Inflammatory macrophage (primary cell): ENCODE data around the gene BCAR3.
"Not testable (repeated sequence)": the region's sequence is repeated elsewhere in the genome, so short reads cannot be mapped to it uniquely, and the experiment has no call there.

Source experiments
- DNase-seq, 2 donors: peaks; one replicate each; pipeline ENCODE4 v3.0.0-alpha.2; 2020 to 2022

BCAR3 gene

GRCh38 chr1:93687542-93687941, 5.9 kb upstream of the BCAR3 start:
- no peak for DNase-seq

DNA sequence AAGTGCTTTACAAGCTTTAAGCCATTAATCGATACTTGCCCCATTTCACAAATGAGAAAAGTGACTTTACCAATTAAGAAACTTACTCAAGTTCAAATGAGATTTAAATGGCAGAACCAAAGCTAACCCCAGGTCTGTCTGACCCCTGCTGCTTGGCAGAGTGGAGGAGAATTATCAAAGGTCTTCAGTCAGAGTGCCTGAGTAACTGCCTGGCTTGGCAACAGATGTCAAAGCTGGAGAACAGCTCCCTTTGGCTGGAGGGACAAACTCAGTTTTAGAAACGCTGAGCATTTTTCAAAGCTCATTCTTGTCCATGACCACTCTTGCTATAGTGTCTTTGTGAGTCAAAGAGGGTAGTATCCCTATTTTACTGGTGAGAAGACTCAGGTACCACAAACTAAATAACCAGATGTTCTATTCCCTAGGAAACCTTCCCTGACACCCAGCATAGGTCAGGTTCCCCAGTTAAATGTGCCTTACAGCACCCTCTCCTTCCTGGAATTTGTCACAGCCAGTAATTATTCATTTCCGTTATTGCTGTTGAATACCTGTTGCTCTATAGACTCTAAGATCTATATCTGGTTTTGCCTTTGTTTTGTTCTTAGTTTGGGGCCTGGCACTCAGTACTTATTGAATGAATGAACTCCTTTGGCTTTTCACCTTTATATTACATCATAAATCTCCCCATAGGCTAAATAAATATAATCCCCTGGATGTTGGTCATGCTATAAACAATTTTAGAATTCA, 5.0 kb upstream of the BCAR3 start:
- DNase-seq: no peak

DNA sequence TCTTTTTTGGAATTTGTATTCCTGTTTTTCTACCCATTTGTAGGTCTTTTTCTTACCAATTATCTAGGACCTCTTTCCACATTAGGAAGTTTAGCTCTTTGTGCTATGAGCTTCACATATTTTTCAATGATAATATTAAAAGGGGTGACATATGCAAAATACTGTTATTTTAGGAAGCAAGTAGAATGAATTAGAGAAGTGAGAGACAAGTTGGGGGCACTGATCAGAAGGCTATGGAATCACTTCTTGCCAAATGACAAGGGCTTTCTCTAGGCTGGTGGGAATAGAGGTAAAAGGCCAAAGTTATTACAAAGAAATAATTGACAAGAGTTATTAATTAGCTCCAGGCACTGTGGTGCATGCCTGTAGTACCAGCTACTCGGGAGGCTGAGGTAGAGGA, 4.3 kb upstream of the BCAR3 start:
- DNase-seq: no peak

GRCh38 chr1:93683234-93683633, 1.6 kb upstream of the BCAR3 start:
- DNase-seq: no peak

- no peak for DNase-seq
Measured at GRCh38 chr1:93681989-93682412, 364 bp upstream of the BCAR3 start.

DNA sequence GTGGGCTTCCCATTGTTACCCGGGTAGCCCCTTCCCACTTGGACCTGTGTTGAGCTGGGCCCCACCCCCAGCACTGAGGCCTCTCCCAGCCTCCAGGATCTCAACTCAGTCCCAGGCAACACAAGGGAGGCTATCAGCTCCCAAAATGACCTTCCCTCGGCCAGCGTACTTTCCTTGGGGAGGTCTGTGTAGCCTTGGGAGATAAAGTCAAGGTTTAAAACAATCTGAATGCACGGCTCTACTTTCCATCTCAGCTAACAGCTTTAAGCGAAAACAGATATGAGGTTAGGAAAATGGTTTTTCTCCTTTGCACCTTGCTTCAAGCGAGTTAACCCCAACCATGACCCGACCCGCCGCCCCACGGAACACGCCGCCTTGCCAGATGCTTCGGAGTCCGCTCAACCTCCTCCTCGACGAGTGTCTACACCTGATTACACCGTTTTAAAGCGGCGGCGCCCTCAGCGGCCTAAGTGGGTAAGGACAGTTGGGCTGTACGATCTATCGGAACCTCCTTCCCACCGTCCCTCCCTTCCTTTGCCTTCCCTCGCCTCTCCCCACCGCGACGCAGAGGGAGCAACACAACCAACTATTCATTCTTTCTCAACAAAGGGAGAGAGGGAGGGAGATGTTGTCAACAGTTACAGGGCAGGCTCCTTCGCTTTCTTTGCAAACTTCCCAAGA, 1.1 kb downstream of the BCAR3 start:
- peak; percentile 47 to 77 for DNase-seq

- DNase-seq: no peak
Measured at GRCh38 chr1:93680076-93680419, 1.6 kb downstream of the BCAR3 start.

GRCh38 chr1:93679546-93679945, 2.1 kb downstream of the BCAR3 start:
- DNase-seq: no peak

GRCh38 chr1:93678946-93679480, 2.6 kb downstream of the BCAR3 start:
- DNase-seq: peak; percentile 33 to 40

DNA sequence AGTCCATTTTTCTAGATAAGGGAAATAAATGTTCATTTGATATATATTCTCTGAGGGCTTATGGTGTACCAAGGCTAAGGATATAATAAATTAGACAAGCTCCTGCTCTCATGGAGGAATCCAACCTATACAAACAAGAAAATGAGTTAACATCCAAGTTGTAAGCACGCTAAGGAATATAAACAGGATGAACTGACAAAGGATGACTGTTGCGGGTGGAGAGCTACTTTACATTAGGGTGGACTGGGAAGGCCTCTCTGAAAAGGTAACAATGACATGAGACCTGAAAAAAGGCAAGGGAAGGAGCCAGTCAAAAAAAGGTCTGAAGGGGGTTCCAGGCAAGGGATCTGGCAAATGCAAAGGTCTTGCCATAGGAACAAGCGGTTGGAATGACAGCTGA, 3.1 kb downstream of the BCAR3 start:
- DNase-seq: no peak

- DNase-seq: no peak
Measured at GRCh38 chr1:93677729-93678128, 3.9 kb downstream of the BCAR3 start.

- no peak for DNase-seq
Measured at GRCh38 chr1:93676427-93676826, 5.2 kb downstream of the BCAR3 start.

DNA sequence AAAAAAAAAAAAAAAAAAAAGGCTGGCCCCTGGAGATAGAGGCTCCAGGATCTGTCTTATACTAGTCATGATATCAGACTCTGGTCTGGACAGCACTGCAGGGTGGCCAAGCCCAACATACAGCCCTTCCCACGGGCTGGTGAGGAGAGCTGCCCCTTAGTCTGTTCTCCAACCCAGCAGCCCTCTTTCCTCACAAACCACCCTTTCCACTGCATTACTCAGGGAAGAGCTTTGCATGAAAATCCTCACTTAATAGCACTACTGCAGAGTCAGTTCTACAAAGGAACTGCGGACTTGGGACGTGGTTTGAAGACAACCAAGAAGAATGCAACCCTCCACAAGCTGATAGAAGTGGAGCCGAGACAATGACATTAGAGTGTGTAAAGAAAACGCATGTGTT, 5.7 kb downstream of the BCAR3 start:
- DNase-seq: no peak

DNA sequence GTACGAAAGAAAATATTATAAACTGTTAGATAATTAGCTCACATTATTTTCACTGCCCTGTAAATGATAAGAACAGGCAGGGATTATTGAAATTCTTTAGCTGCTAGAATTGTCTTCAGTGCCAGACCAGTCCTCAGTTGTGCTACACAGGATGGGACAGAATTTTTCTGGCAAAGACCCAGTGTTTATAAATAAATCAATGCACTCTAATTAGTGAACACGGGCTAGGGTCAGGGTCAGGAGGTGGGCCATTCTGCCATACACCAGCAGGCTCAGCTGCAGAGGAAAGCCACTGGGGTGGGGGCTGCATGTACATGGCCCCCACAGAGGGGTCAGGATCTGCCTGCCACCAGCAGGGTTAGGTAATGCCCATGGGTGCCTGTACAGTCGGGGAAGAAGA, 6.4 kb downstream of the BCAR3 start:
- no peak for DNase-seq

DNA sequence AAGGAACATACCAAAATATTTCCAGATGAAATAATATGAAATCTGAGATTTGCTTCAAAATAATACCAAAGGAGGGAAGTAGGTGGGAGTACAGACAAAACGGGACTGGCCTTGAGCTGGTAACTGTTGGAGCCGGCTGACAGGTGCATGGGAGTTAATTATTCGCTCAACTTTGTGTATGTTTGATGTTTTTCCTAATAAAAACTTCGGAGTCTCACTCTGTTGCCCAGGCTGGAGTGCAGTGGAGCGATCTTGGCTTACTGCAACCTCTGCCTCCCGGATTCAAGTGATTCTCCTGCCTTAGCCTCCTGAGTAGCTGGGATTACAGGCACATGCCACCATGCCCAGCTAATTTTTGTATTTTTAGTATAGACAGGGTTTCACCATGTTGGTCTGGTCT, 7.6 kb downstream of the BCAR3 start:
- not testable (repeated sequence) for DNase-seq

DNA sequence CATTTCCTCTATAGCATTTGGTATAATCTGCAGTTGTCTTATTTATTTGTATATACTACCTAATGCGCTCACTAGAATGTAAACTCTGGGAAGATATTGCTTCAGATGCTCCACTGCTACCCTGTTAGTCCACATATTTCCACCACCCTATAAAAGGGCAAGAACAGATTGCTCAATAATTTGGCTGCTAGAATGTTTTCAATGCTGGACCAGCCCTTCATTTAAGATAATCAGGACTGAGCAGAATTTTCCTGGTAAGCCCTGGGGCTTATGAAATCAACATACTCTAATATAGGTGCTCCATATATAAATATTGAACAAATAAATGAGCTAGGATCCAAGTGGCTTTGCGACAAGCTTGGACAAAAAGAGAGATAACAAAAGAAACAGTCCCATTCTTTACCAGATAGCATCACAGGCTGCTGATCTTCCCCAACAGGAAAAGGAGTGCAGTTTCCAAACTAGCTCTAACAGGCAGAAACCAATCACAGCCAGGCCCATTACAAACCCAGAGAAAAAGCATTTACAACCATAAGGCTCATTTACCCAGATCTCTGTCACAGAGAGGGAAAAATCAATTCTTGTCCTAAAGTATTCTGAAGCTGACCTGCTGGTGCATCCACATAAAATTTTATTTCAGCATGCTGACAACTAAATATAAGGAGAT, 8.3 kb downstream of the BCAR3 start:
- DNase-seq: no peak

DNA sequence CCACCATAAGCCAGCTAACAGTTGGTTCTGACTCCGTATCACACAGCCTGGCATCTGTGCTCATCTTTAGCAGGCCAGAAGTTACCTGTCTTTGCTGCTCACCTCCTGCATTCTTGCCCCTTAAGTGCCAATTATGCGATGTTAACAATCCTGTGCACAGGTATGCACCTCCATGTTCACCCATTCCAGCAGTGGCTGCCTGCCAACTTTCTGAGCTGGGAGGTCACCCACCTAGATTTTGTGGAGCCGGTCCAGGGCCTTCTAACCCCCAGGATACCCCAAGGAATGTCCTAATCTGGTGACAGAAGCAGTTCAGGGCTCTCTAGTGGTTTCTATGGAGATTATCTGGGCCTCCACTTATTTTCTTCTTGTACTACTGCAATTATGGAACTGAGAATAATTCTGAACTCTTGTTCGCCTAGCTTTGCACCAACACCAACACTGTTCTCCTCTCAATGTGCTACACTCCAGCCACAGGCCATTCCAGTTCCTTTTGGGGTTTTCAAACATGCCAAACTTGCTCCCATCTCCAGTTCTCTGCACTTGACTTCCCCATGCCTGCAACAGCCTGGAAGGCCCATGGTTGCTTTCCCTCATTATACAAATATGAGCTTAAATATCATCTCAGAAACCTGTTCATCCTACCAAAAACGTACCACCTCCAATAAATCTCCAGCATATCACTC, 9.0 kb downstream of the BCAR3 start:
- DNase-seq: no peak

DNA sequence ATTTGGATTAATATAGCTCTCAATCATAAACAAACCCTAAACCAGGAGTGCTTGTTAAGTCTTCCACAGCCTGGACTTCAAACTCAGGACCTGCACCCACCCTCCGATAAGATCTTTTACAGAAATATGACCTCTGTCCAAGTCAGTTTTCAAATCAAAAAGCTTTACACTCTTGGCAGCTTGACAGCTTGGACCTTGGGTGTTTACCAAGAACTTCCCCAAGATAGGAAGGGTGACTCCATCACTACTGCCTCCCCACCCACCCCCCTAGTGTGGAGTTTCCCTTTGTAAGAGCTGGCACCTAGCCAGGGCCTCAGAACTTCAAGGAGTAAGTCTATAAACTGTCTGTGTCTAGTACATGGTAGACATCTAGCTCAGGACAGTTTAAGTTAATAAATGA, 9.6 kb downstream of the BCAR3 start:
- peak; percentile 90 to 93 for DNase-seq

DNA sequence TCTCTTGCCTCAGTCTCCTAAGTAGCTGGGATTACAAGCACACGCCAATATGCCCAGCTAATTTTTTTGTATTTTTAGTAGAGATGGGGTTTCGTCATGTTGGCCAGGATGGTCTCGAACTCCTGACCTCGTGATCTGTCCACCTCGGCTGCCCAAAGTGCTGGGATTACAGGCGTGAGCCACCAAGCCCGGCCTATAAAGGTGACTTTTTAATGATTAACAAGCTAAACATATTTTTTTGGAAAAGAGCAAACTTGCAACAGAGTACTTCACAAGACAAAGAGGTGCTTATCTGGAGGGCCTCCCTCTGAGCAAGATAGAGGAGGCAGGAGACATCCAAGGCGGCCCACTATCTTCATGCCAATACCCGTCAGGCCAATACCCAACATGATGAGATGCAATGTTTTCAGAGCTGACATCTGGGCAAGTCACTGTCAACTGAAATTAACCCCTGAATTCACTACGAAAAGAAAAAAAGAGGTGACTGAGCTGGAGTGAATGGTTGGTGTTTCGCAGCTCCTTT, 10.5 kb downstream of the BCAR3 start:
- DNase-seq: no peak

- DNase-seq: no peak
Measured at GRCh38 chr1:93670141-93670540, 11.5 kb downstream of the BCAR3 start.

DNA sequence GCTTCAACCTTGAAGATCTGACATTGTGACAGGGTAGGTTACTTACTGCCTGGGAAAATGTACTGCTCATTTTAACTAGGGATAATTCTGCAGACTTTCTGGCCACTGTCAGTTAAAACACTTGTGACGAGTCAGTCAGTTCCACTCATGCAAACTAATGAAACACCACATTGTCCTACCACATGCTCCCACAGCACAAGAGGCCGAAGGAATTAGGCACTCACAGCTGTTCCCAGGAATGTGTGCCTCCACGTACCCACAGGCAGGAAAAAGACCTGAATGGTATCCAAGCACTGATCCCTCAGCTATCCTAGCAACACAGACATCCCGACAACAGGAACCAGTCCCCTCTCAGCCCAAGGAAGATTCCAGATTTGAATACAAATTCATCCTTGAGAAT, 12.3 kb downstream of the BCAR3 start:
- DNase-seq: no peak

GRCh38 chr1:93668951-93669350, 12.7 kb downstream of the BCAR3 start:
- no peak for DNase-seq

GRCh38 chr1:93668121-93668520, 13.5 kb downstream of the BCAR3 start:
- DNase-seq: no peak
